Pancreas (tissue), 10 donors: ENCODE results near the gene IFI27L2. TPM values are rescaled to one million over a fixed set of nuclear protein-coding genes. Genes with fewer than 3 reads are reported as not detected.

Source experiments
- ATAC-seq, 4 donors: fragments of 200-7000 bp; cut with Tn5 transposase; one replicate each; pipeline versions ENCODE4 v1.8.0 to v1.9.1; 2020; ENCODE audit warnings: mild to moderate bottlenecking in 4 of 4, moderate library complexity in 4 of 4
- DNase-seq, 6 donors: peaks; one replicate each; pipeline ENCODE4 v3.0.0-alpha.2; 2020
- FAIRE-seq: peaks from 2 replicates; lab custom pipeline; 2012; peaks lifted over from hg19 to GRCh38; lab: Jason Lieb, UNC
- H3K27ac ChIP-seq, 4 donors: fragments of 200-600 bp; sonication (generic); 1 replicate in 3 of 4; 2 replicates in 1 of 4; pipeline versions ENCODE4 v1.5.0 to v1.8.0; 2020
- H3K27me3 ChIP-seq, 4 donors: fragments of 200-600 bp; one replicate each; pipeline ENCODE4 v1.8.0; 2021
- H3K36me3 ChIP-seq, 3 donors: fragments of 200-600 bp; sonication (generic) in 1 of 3; one replicate each; pipeline versions ENCODE4 v1.5.0 to v1.8.0; 2020 to 2021
- H3K4me1 ChIP-seq, 3 donors: fragments of 200-600 bp; one replicate each; pipeline ENCODE4 v1.8.0; 2021
- H3K4me3 ChIP-seq, 4 donors: fragments of 200-600 bp; sonication (generic) in 2 of 4; one replicate each; pipeline versions ENCODE4 v1.5.0 to v1.8.0; 2020 to 2021
- H3K9me3 ChIP-seq, 4 donors: fragments of 200-600 bp; one replicate each; pipeline ENCODE4 v1.8.0; 2021
- CTCF ChIP-seq, 4 donors: fragments of 200-600 bp; sonication (generic) in 3 of 4; IDR thresholded peaks; one replicate each; pipeline versions ENCODE4 v1.5.0 to v1.8.0; 2021; ENCODE audit warnings: antibody characterized with exemption in 4 of 4
- WGBS, 2 donors: extraction: QIAGEN DNeasy Blood & Tissue Kit; methylation state at CpG; one replicate each; pipeline ENCODE4 v1.1.7; 2013; 5-methylcytosine and 5-hydroxymethylcytosine counted together
- intact Hi-C, 3 donors: fragments of 100-400 bp; cut with DNase I; formaldehyde crosslinking; loops; one replicate each; pipeline versions ENCODE4 v1.11.1 to v1.14.2; 2022
- polyA plus RNA-seq, 2 donors: library from polyadenylated mRNA; stranded (reverse); fragments of 200-250 nt; gene quantifications; one replicate each; pipeline ENCODE4 v1.2.3, GENCODE V29; 2013
- total RNA-seq, 6 donors: library from RNA; stranded (reverse); fragmentation: NEBNext Ultra II Directional in 4 of 6; extraction: Animal tissue kit (Norgen Biotek cat#: 25700) in 4 of 6; gene quantifications; one replicate each; pipeline versions ENCODE4 v1.2.1 to v1.2.4, GENCODE V29; 2021 to 2023
- donor health status: healthy with polysubstance abuse.
- donor health status: DM: no; HTN: no; CAD: no; lungs with moderate emphysema.
- donor health status: DM: no; HTN: no; CAD: no.
- donor health status: control.
- donor health status: control.
- donor health status: Bipolar disorder and iron deficiency.
- donor health status: DM: yes; HTN: yes; CAD: no.
- donor health status: DM: no; HTN: no; CAD: no.
- donor health status: DM: no; HTN: no; CAD: no.
- donor health status: DM: yes; HTN: yes; CAD: no.

IFI27L2 gene
- total and polyA plus RNA-seq, 8 donors = 5.4 to 90.7 (median 16.2) TPM

- no peak for ATAC-seq
- WGBS, 2 donors = 82 to 89% methylated on average over 9 of the region's 9 CpGs
- no peaks in the 10 kb centered on the region for H3K4me1 ChIP-seq
- H3K9me3 ChIP-seq = no peaks in the 10 kb centered on the region
- H3K27me3 ChIP-seq = no peaks in the 10 kb centered on the region
- FAIRE-seq = no peak
- H3K4me3 ChIP-seq = no peak overlapping the region
- DNase-seq = peak in 2 of 6 donors; percentile 5 to 25
- TF ChIP-seq CTCF (IDR thresholded peaks at IDR 0.05) = no peak
- H3K36me3 ChIP-seq = no peaks in the 10 kb centered on the region
- no peak overlapping the region for H3K27ac ChIP-seq
- intact Hi-C loops = no loop called here
Observed at GRCh38 chr14:94123296-94123695, 6.1 kb downstream of the IFI27L2 start.

GRCh38 chr14:94122438-94122837 lies 7.0 kb downstream of the IFI27L2 start:
- DNase-seq (peak in 1 of 6 donors; percentile 20), ATAC-seq (no peak), FAIRE-seq (no peak)
- no peaks in the 10 kb centered on the region for H3K36me3 ChIP-seq
- no peaks in the 10 kb centered on the region for H3K4me1 ChIP-seq
- H3K4me3 ChIP-seq = no peak overlapping the region
- WGBS, 2 donors = 65 to 86% methylated on average over 3 of the region's 3 CpGs
- intact Hi-C loops = no loop called here
- no peaks in the 10 kb centered on the region for H3K27me3 ChIP-seq
- TF ChIP-seq CTCF (IDR thresholded peaks at IDR 0.05) = no peak
- H3K9me3 ChIP-seq = no peaks in the 10 kb centered on the region
- H3K27ac ChIP-seq = no peak overlapping the region

- Histone ChIP-seq H3K9me3 (no peaks in the 10 kb centered on the region), H3K4me3 (no peak overlapping the region), H3K36me3 (no peaks in the 10 kb centered on the region), H3K4me1 (no peaks in the 10 kb centered on the region), H3K27me3 (no peaks in the 10 kb centered on the region), H3K27ac (no peak overlapping the region)
- ATAC-seq (no peak), DNase-seq (peak in 1 of 6 donors; percentile 31), FAIRE-seq (no peak)
- WGBS, 2 donors = 59 to 67% methylated on average over 3 of the region's 3 CpGs
- intact Hi-C loops = no loop called here
- TF ChIP-seq CTCF (IDR thresholded peaks at IDR 0.05) = no peak
Observed at GRCh38 chr14:94121485-94121884, 7.9 kb downstream of the IFI27L2 start.

- Histone ChIP-seq H3K36me3 (no peaks in the 10 kb centered on the region), H3K27me3 (no peaks in the 10 kb centered on the region), H3K27ac (no peak overlapping the region), H3K9me3 (no peaks in the 10 kb centered on the region), H3K4me1 (no peaks in the 10 kb centered on the region), H3K4me3 (no peak overlapping the region)
- no peak for ATAC-seq
- TF ChIP-seq CTCF (IDR thresholded peaks at IDR 0.05) = no peak
- intact Hi-C loops = no loop called here
- WGBS, 2 donors = 82 to 87% methylated on average over 5 of the region's 5 CpGs
- FAIRE-seq = no peak
- DNase-seq = peak in 1 of 6 donors; percentile 13
Observed at GRCh38 chr14:94120667-94121340, 8.6 kb downstream of the IFI27L2 start.

GRCh38 chr14:94119071-94119470 lies 10.3 kb downstream of the IFI27L2 start:
- H3K27me3 ChIP-seq = no peaks in the 10 kb centered on the region
- H3K27ac ChIP-seq = no peak overlapping the region
- no peak for ATAC-seq
- H3K4me1 ChIP-seq = no peaks in the 10 kb centered on the region
- no peaks in the 10 kb centered on the region for H3K9me3 ChIP-seq
- H3K4me3 ChIP-seq = no peak overlapping the region
- no peak for FAIRE-seq
- intact Hi-C loops = no loop called here
- DNase-seq = peak in 1 of 6 donors; percentile 20
- no peak for TF ChIP-seq CTCF (IDR thresholded peaks at IDR 0.05)
- H3K36me3 ChIP-seq = no peaks in the 10 kb centered on the region
